ENCODE results near the gene TXNL4A.

The TXNL4A gene

GRCh38 chr18:80009661-80010550 lies 21.5 kb upstream of the TXNL4A start:
- Histone ChIP-seq H3K27ac (ENCODE audit: low read depth, low read length) (no peak overlapping the region), H3K9ac (ENCODE audit: low read length) (no peak overlapping the region), H3K9me3 (ENCODE audit: insufficient read depth, low read length) (no peaks in the 10 kb centered on the region), H4K20me1 (ENCODE audit: low read depth, low read length) (no peaks in the 10 kb centered on the region), H3K9me2 (replicated peaks; ENCODE audit: insufficient read depth, low read length) (no peaks in the 10 kb centered on the region), H3F3A (ENCODE audit: insufficient read depth) (no peaks in the 10 kb centered on the region), H3K4me2 (ENCODE audit: low read depth, low read length, poor library complexity, severe bottlenecking) (no peak overlapping the region), H3K36me3 (ENCODE audit: low read length) (no peaks in the 10 kb centered on the region), H3K4me3 (ENCODE audit: insufficient read depth, low read length, poor library complexity, severe bottlenecking) (no peak overlapping the region), H2AFZ (ENCODE audit: low read depth, low read length, severe bottlenecking) (no peak overlapping the region), H3K79me2 (ENCODE audit: insufficient read depth, low read length) (no peaks in the 10 kb centered on the region), H3K27me3 (ENCODE audit: low read length) (no peaks in the 10 kb centered on the region)
- TF ChIP-seq CTCF (IDR thresholded peaks at IDR 0.05; ENCODE audit: insufficient read depth, low read length, poor library complexity, severe bottlenecking) (no peak), EZH2phosphoT487 (conservative IDR thresholded peaks at IDR 0.05; ENCODE audit: low read length) (no peak)

- peaks cover 2% of the 10 kb centered on the region; the same call in 1 of the 2 replicates for H3K9me3 ChIP-seq (ENCODE audit: insufficient read depth, low read length)
- TF ChIP-seq EZH2phosphoT487 (conservative IDR thresholded peaks at IDR 0.05; ENCODE audit: low read length) (no peak), CTCF (IDR thresholded peaks at IDR 0.05; ENCODE audit: insufficient read depth, low read length, poor library complexity, severe bottlenecking) (no peak)
- no peaks in the 10 kb centered on the region for H3F3A ChIP-seq (ENCODE audit: insufficient read depth)
- H2AFZ ChIP-seq (ENCODE audit: low read depth, low read length, severe bottlenecking) = no peak overlapping the region
- no peaks in the 10 kb centered on the region for H4K20me1 ChIP-seq (ENCODE audit: low read depth, low read length)
- no peaks in the 10 kb centered on the region for H3K9me2 ChIP-seq (replicated peaks; ENCODE audit: insufficient read depth, low read length)
- no peak overlapping the region for H3K4me2 ChIP-seq (ENCODE audit: low read depth, low read length, poor library complexity, severe bottlenecking)
- no peak overlapping the region for H3K9ac ChIP-seq (ENCODE audit: low read length)
- H3K79me2 ChIP-seq (ENCODE audit: insufficient read depth, low read length) = no peaks in the 10 kb centered on the region
- H3K27ac ChIP-seq (ENCODE audit: low read depth, low read length) = no peak overlapping the region
- no peak overlapping the region for H3K4me3 ChIP-seq (ENCODE audit: insufficient read depth, low read length, poor library complexity, severe bottlenecking)
- no peaks in the 10 kb centered on the region for H3K27me3 ChIP-seq (ENCODE audit: low read length)
- no peaks in the 10 kb centered on the region for H3K36me3 ChIP-seq (ENCODE audit: low read length)
Measured at GRCh38 chr18:80006724-80007123, 18.4 kb upstream of the TXNL4A start.

GRCh38 chr18:80004600-80005342 lies 16.4 kb upstream of the TXNL4A start:
- Histone ChIP-seq H3K27ac (ENCODE audit: low read depth, low read length) (no peak overlapping the region), H3K9me2 (replicated peaks; ENCODE audit: insufficient read depth, low read length) (no peaks in the 10 kb centered on the region), H3K4me2 (ENCODE audit: low read depth, low read length, poor library complexity, severe bottlenecking) (no peak overlapping the region), H2AFZ (ENCODE audit: low read depth, low read length, severe bottlenecking) (no peak overlapping the region), H3F3A (ENCODE audit: insufficient read depth) (no peaks in the 10 kb centered on the region), H3K27me3 (ENCODE audit: low read length) (no peaks in the 10 kb centered on the region), H4K20me1 (ENCODE audit: low read depth, low read length) (no peaks in the 10 kb centered on the region), H3K9me3 (ENCODE audit: insufficient read depth, low read length) (peaks cover 18% of the 10 kb centered on the region; the same call in 1 of the 2 replicates), H3K4me3 (ENCODE audit: insufficient read depth, low read length, poor library complexity, severe bottlenecking) (no peak overlapping the region), H3K36me3 (ENCODE audit: low read length) (no peaks in the 10 kb centered on the region), H3K9ac (ENCODE audit: low read length) (no peak overlapping the region), H3K79me2 (ENCODE audit: insufficient read depth, low read length) (no peaks in the 10 kb centered on the region)
- no peak for TF ChIP-seq CTCF (IDR thresholded peaks at IDR 0.05; ENCODE audit: insufficient read depth, low read length, poor library complexity, severe bottlenecking)
- no peak for TF ChIP-seq EZH2phosphoT487 (conservative IDR thresholded peaks at IDR 0.05; ENCODE audit: low read length)

Measured in SU-DHL-6 (cell line).